ENCODE measurements around the gene TAAR2. TPM values are rescaled to one million over a fixed set of nuclear protein-coding genes. Genes with fewer than 3 reads are reported as not detected.

The TAAR2 gene
- total RNA-seq, 1 donor from 2014 or later, result not detected

- intact Hi-C loops (cut with DNase I), result no loop called here
- Histone ChIP-seq H3K4me3 (no peak overlapping the region), H3K27ac (no peak overlapping the region), H3K4me1 (no peaks in the 10 kb centered on the region), H3K36me3 (no peaks in the 10 kb centered on the region), H3K9me3 (no peaks in the 10 kb centered on the region), H3K27me3 (peaks cover 6% of the 10 kb centered on the region)
- TF ChIP-seq, protein P1, sequence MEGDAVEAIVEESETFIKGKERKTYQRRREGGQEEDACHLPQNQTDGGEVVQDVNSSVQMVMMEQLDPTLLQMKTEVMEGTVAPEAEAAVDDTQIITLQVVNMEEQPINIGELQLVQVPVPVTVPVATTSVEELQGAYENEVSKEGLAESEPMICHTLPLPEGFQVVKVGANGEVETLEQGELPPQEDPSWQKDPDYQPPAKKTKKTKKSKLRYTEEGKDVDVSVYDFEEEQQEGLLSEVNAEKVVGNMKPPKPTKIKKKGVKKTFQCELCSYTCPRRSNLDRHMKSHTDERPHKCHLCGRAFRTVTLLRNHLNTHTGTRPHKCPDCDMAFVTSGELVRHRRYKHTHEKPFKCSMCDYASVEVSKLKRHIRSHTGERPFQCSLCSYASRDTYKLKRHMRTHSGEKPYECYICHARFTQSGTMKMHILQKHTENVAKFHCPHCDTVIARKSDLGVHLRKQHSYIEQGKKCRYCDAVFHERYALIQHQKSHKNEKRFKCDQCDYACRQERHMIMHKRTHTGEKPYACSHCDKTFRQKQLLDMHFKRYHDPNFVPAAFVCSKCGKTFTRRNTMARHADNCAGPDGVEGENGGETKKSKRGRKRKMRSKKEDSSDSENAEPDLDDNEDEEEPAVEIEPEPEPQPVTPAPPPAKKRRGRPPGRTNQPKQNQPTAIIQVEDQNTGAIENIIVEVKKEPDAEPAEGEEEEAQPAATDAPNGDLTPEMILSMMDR (IDR thresholded peaks at IDR 0.05), result no peak
- DNase-seq (no peak), ATAC-seq (no peak)
Observed at GRCh38 chr6:132634796-132635195, 10.7 kb upstream of the TAAR2 start.

GRCh38 chr6:132633362-132633761 is 9.3 kb upstream of the TAAR2 start:
- Histone ChIP-seq H3K9me3 (no peaks in the 10 kb centered on the region), H3K4me3 (no peak overlapping the region), H3K4me1 (no peaks in the 10 kb centered on the region), H3K27me3 (peaks cover 6% of the 10 kb centered on the region), H3K36me3 (no peaks in the 10 kb centered on the region), H3K27ac (no peak overlapping the region)
- TF ChIP-seq, protein P1 (IDR thresholded peaks at IDR 0.05), result no peak
- ATAC-seq (no peak), DNase-seq (no peak)
- intact Hi-C loops (cut with DNase I), result no loop called here

- Histone ChIP-seq H3K27me3 (peaks cover 6% of the 10 kb centered on the region), H3K4me3 (no peak overlapping the region), H3K4me1 (no peaks in the 10 kb centered on the region), H3K9me3 (no peaks in the 10 kb centered on the region), H3K36me3 (no peaks in the 10 kb centered on the region), H3K27ac (no peak overlapping the region)
- intact Hi-C loops (cut with DNase I), result no loop called here
- TF ChIP-seq, protein P1 (IDR thresholded peaks at IDR 0.05), result no peak
- ATAC-seq (no peak), DNase-seq (no peak)
Observed at GRCh38 chr6:132623106-132623845, 799 bp downstream of the TAAR2 start.

GRCh38 chr6:132616677-132617076 is 7.4 kb downstream of the TAAR2 start:
- TF ChIP-seq, protein P1 (IDR thresholded peaks at IDR 0.05), result no peak
- intact Hi-C loops (cut with DNase I), result no loop called here
- H3K27ac ChIP-seq, result no peak overlapping the region
- H3K4me1 ChIP-seq, result no peaks in the 10 kb centered on the region
- H3K27me3 ChIP-seq, result no peaks in the 10 kb centered on the region
- ATAC-seq, result no peak
- H3K9me3 ChIP-seq, result no peaks in the 10 kb centered on the region
- H3K4me3 ChIP-seq, result no peak overlapping the region
- no peak for DNase-seq
- H3K36me3 ChIP-seq, result no peaks in the 10 kb centered on the region

GRCh38 chr6:132614554-132614953 is 9.5 kb downstream of the TAAR2 start:
- intact Hi-C loops (cut with DNase I), result no loop called here
- Histone ChIP-seq H3K4me3 (no peak overlapping the region), H3K4me1 (no peaks in the 10 kb centered on the region), H3K27me3 (no peaks in the 10 kb centered on the region), H3K27ac (no peak overlapping the region), H3K36me3 (no peaks in the 10 kb centered on the region), H3K9me3 (no peaks in the 10 kb centered on the region)
- no peak for ATAC-seq
- no peak for DNase-seq
- TF ChIP-seq, protein P1 (IDR thresholded peaks at IDR 0.05), result no peak
